ENCODE data around the gene RPP38. TPM values are rescaled to one million over a fixed set of nuclear protein-coding genes. Genes with fewer than 3 reads are reported as not detected.

RPP38 gene
- total and polyA plus RNA-seq, 2 of the 8 experiments (the other 6 are each of a cell fraction or from before 2014, with no cell fraction given): 20.8 to 23.3 TPM

GRCh38 chr10:15106352-15107013, 9.3 kb downstream of the RPP38 start:
- 74% methylated on average over 8 of the region's 8 CpGs; no CpG with 5 or more reads in 1 of the 2 experiments for WGBS, 2 experiments (ENCODE audit: extremely low coverage in 1 of 2, insufficient coverage in 1 of 2, insufficient read length in 1 of 2, insufficient replicate concordance in 2 of 2, low coverage in 1 of 2, low lambda C conversion rate in 2 of 2, missing lambda C conversion rate in 1 of 2)
- no peak overlapping the region for H2AFZ ChIP-seq (ENCODE audit: low read length)
- H3K23ac ChIP-seq (ENCODE audit: insufficient read length): no peak overlapping the region
- H4K5ac ChIP-seq (ENCODE audit: insufficient read length, low read depth, low read length): no peak overlapping the region
- no peak overlapping the region for H3K56ac ChIP-seq (replicated peaks; ENCODE audit: insufficient read length, low read depth, low read length)
- H3K9ac ChIP-seq (replicated peaks in 1 of 4; ENCODE audit: extremely low read depth in 1 of 4, low read depth in 3 of 4, low read length in 3 of 4): no peak overlapping the region
- H2AK5ac ChIP-seq (ENCODE audit: low read depth, low read length): no peak overlapping the region
- H3K4me3 ChIP-seq (ENCODE audit: extremely low read depth in 1 of 4, insufficient read depth in 2 of 4, low read depth in 3 of 4, low read length in 4 of 4): no peak overlapping the region
- POLR2A ChIA-PET (ENCODE audit: partially characterized antibody): interaction anchor here (1.0 to 1.4 kb wide), 5 partner anchors 9 to 153 kb away, joined by 3 to 4 read pairs (median 4); partner anchors contain the start of genes DCLRE1C and RPP38
- H3K4me2 ChIP-seq (ENCODE audit: insufficient read depth in 1 of 2, low read depth in 2 of 2, low read length in 2 of 2): no peak overlapping the region
- CTCF ChIA-PET (ENCODE audit: partially characterized antibody): interaction anchor here (0.6 to 4.0 kb wide), 18 partner anchors 8 to 681 kb away, joined by 3 to 18 read pairs (median 4); partner anchors contain the start of gene DCLRE1C
- peaks cover 6 to 40% (median 20%) of the 10 kb centered on the region in 4 experiments for H3K36me3 ChIP-seq (ENCODE audit: control insufficient read depth in 2 of 4, insufficient read depth in 4 of 4, low read length in 3 of 4)
- 0 out of 4 replicates have a peak, but pooled peaks cover 0 to 5% of the 10 kb centered on the region in 2 experiments for H3K79me2 ChIP-seq (ENCODE audit: control insufficient read depth in 1 of 2, insufficient read depth in 2 of 2, low read length in 2 of 2)
- no peak overlapping the region for H3K27ac ChIP-seq (ENCODE audit: low read depth, low read length)
- FAIRE-seq: peak; percentile 48
- H4K8ac ChIP-seq (ENCODE audit: extremely low read depth, insufficient read depth, low read length): no peak overlapping the region; the same call in 1 of the 2 replicates
- peak; percentile 31 to 87 for DNase-seq (ENCODE audit: low read depth in 1 of 2, low spot score in 2 of 2)
- no peak overlapping the region for H2BK20ac ChIP-seq (ENCODE audit: low read length)
- H3K4ac ChIP-seq (replicated peaks; ENCODE audit: insufficient read length, low read depth, low read length): no peak overlapping the region
- no peak overlapping the region for H2BK120ac ChIP-seq (replicated peaks; ENCODE audit: low read depth, low read length)
- no peak overlapping the region for H3K18ac ChIP-seq (ENCODE audit: extremely low read depth, low read length)
- H2BK5ac ChIP-seq (ENCODE audit: low read depth, low read length): no peak overlapping the region
- H3K79me1 ChIP-seq (ENCODE audit: low read depth, low read length): no peaks in the 10 kb centered on the region
- H3K14ac ChIP-seq (ENCODE audit: insufficient read length): no peak overlapping the region
- no peak overlapping the region for H2BK15ac ChIP-seq (ENCODE audit: low read length)
- no peak overlapping the region for H2BK12ac ChIP-seq (ENCODE audit: low read depth, low read length)
- H4K91ac ChIP-seq (replicated peaks; ENCODE audit: insufficient read length, low read length): no peak overlapping the region
- H3K23me2 ChIP-seq (ENCODE audit: low read depth, low read length): no peaks in the 10 kb centered on the region
- H3K9me3 ChIP-seq (ENCODE audit: insufficient read depth in 2 of 2, low read depth in 1 of 2, low read length in 1 of 2): no peaks in the 10 kb centered on the region
- H3K27me3 ChIP-seq (replicated peaks in 1 of 4; ENCODE audit: control insufficient read depth in 3 of 4, extremely low read depth in 1 of 4, insufficient read depth in 3 of 4, low read length in 3 of 4): peaks cover 0 to 2% (median 0%) of the 10 kb centered on the region in 4 experiments; a peak in 1 of 7 replicates
- H4K20me1 ChIP-seq (replicated peaks in 1 of 2; ENCODE audit: control insufficient read depth in 1 of 2, insufficient read depth in 2 of 2, low read length in 2 of 2): no peaks in the 10 kb centered on the region
- H3K4me1 ChIP-seq (replicated peaks in 1 of 4; ENCODE audit: control insufficient read depth in 3 of 4, insufficient read depth in 4 of 4, low read length in 3 of 4): no peaks in the 10 kb centered on the region
- TF ChIP-seq CHD2 (IDR thresholded peaks at IDR 0.05; ENCODE audit: low read length): no peak
- TF ChIP-seq FOSL1 (IDR thresholded peaks at IDR 0.05; ENCODE audit: insufficient read depth, low read depth, low read length): no peak
- TF ChIP-seq CBX8 (IDR thresholded peaks at IDR 0.05; ENCODE audit: borderline replicate concordance, low read depth, low read length): no peak
- no peak for TF ChIP-seq CTBP2 (IDR thresholded peaks at IDR 0.05; ENCODE audit: borderline replicate concordance, insufficient read depth, insufficient read length, low read length)
- TF ChIP-seq CBX5 (IDR thresholded peaks at IDR 0.05; ENCODE audit: low read depth, low read length): no peak
- no peak for TF ChIP-seq BACH1 (IDR thresholded peaks at IDR 0.05; ENCODE audit: low read length)
- no peak for TF ChIP-seq SP4 (IDR thresholded peaks at IDR 0.05; ENCODE audit: low read length)
- no peak for TF ChIP-seq KDM4A (IDR thresholded peaks at IDR 0.05; ENCODE audit: low read depth, low read length, severe bottlenecking)
- no peak for TF ChIP-seq HDAC6 (IDR thresholded peaks at IDR 0.05; ENCODE audit: low read depth, low read length)
- no peak for TF ChIP-seq POLR2A (IDR thresholded peaks at IDR 0.05; ENCODE audit: control extremely low read depth in 1 of 2, low read depth in 2 of 2, low read length in 2 of 2)
- no peak for TF ChIP-seq EP300 (IDR thresholded peaks at IDR 0.05; ENCODE audit: borderline replicate concordance in 1 of 2, low read depth in 2 of 2, low read length in 2 of 2)
- TF ChIP-seq RBBP5 (IDR thresholded peaks at IDR 0.05; ENCODE audit: borderline replicate concordance, low read depth, low read length): no peak
- TF ChIP-seq SP1 (IDR thresholded peaks at IDR 0.05; ENCODE audit: low read depth, low read length): no peak
- no peak for TF ChIP-seq BRCA1 (IDR thresholded peaks at IDR 0.05; ENCODE audit: low read depth, low read length)
